HEK293 (cell line): Measurements from ENCODE around the gene STRN3.

Experiments
- YY1 ChIP-seq: fragments of 450-650 bp; formaldehyde crosslinking; IDR thresholded peaks from 2 replicates; pipeline ENCODE4 v1.5.1; 2018; ENCODE audit warnings: missing biosample characterization, missing genetic modification characterization
- ZBTB1 ChIP-seq: fragments of 450-650 bp; formaldehyde crosslinking; IDR thresholded peaks from 2 replicates; pipeline ENCODE4 v1.5.1; 2016; ENCODE audit warnings: missing biosample characterization, missing genetic modification characterization
- ZNF146 ChIP-seq: fragments of 450-650 bp; formaldehyde crosslinking; IDR thresholded peaks from 2 replicates; pipeline ENCODE4 v1.5.1; 2016; ENCODE audit warnings: missing biosample characterization, missing genetic modification characterization
- ZNF184 ChIP-seq: fragments of 450-650 bp; IDR thresholded peaks from 2 replicates; pipeline ENCODE4 v1.5.1; 2018; ENCODE audit warnings: missing biosample characterization, mild to moderate bottlenecking, missing genetic modification characterization
- ZNF221 ChIP-seq: fragments of 450-650 bp; formaldehyde crosslinking; IDR thresholded peaks from 2 replicates; pipeline ENCODE4 v1.5.1; 2017; ENCODE audit warnings: missing biosample characterization, missing genetic modification characterization, borderline replicate concordance
- ZNF248 ChIP-seq: fragments of 450-650 bp; formaldehyde crosslinking; IDR thresholded peaks from 2 replicates; pipeline ENCODE4 v1.5.1; 2017; ENCODE audit warnings: missing biosample characterization, missing genetic modification characterization
- ZNF311 ChIP-seq: fragments of 450-650 bp; formaldehyde crosslinking; IDR thresholded peaks from 2 replicates; pipeline ENCODE4 v1.5.1; 2017; ENCODE audit warnings: missing biosample characterization, missing genetic modification characterization, borderline replicate concordance
- ZNF350 ChIP-seq: fragments of 450-650 bp; formaldehyde crosslinking; IDR thresholded peaks from 2 replicates; pipeline ENCODE4 v1.5.0; 2017; ENCODE audit warnings: missing biosample characterization, mild to moderate bottlenecking, missing genetic modification characterization
- ZNF37A ChIP-seq: fragments of 450-650 bp; IDR thresholded peaks from 2 replicates; pipeline ENCODE4 v1.5.1; 2018; ENCODE audit warnings: missing biosample characterization, missing genetic modification characterization
- ZNF423 ChIP-seq: fragments of 450-650 bp; formaldehyde crosslinking; IDR thresholded peaks from 2 replicates; pipeline ENCODE4 v1.5.1; 2016; ENCODE audit warnings: missing biosample characterization, missing genetic modification characterization
- ZSCAN30 ChIP-seq: fragments of 450-650 bp; IDR thresholded peaks from 2 replicates; pipeline ENCODE4 v1.5.1; 2018; ENCODE audit warnings: missing biosample characterization, mild to moderate bottlenecking, missing genetic modification characterization, moderate library complexity
- TF ChIP-seq, protein P1 (sequence below): fragments of 450-650 bp; formaldehyde crosslinking; IDR thresholded peaks from 2 replicates; pipeline ENCODE4 v1.5.1; 2016; ENCODE audit warnings: missing biosample characterization, missing genetic modification characterization
- TF ChIP-seq, protein P2 (sequence below): fragments of 450-650 bp; formaldehyde crosslinking; IDR thresholded peaks from 2 replicates; pipeline ENCODE4 v1.5.1; 2016; ENCODE audit warnings: missing biosample characterization, missing genetic modification characterization
- TF ChIP-seq, protein P3 (sequence below): fragments of 450-650 bp; formaldehyde crosslinking; IDR thresholded peaks from 2 replicates; pipeline ENCODE4 v1.5.1; 2016; ENCODE audit warnings: missing biosample characterization, missing genetic modification characterization

DNA sequence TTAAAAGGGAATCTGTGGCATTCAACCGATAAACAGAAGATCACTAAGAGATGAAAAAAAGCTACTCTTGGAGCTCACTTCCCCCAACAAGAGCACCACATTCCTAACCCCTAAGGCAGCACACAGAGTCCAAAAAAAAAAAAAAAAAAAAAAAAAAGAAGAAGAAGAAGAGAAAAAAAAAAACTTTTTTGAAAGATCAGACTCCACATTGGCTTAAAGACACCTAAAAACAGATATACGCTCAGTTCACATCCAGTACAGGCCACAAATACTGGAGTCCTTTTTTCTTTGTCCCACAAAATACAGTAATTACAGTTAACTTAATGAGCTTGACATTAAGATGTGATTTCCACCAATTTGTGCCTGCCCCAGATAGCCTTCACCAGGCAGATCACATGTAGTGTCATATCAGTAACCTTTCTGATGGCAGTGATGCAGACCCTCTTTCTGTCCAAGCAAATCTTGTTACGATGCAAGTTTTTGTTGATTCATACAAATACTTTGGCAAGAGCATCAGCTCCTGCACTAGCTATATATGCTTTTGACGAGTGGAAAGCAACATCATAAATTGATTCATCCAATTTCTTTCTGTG lies 131.2 kb downstream of the STRN3 start:
- TF ChIP-seq, protein P1, sequence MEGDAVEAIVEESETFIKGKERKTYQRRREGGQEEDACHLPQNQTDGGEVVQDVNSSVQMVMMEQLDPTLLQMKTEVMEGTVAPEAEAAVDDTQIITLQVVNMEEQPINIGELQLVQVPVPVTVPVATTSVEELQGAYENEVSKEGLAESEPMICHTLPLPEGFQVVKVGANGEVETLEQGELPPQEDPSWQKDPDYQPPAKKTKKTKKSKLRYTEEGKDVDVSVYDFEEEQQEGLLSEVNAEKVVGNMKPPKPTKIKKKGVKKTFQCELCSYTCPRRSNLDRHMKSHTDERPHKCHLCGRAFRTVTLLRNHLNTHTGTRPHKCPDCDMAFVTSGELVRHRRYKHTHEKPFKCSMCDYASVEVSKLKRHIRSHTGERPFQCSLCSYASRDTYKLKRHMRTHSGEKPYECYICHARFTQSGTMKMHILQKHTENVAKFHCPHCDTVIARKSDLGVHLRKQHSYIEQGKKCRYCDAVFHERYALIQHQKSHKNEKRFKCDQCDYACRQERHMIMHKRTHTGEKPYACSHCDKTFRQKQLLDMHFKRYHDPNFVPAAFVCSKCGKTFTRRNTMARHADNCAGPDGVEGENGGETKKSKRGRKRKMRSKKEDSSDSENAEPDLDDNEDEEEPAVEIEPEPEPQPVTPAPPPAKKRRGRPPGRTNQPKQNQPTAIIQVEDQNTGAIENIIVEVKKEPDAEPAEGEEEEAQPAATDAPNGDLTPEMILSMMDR (tag by site-specific recombination) = no peak
- TF ChIP-seq ZNF37A (tag by site-specific recombination) = no peak
- no peak for TF ChIP-seq ZSCAN30 (tag by site-specific recombination)
- TF ChIP-seq ZNF221 (tag by site-specific recombination) = no peak
- no peak for TF ChIP-seq ZNF423
- TF ChIP-seq ZBTB1 (tag by site-specific recombination) = no peak
- no peak for TF ChIP-seq ZNF248 (tag by site-specific recombination)
- TF ChIP-seq ZNF146 (tag by site-specific recombination) = no peak
- TF ChIP-seq YY1 (tag by site-specific recombination) = no peak
- TF ChIP-seq, protein P2, sequence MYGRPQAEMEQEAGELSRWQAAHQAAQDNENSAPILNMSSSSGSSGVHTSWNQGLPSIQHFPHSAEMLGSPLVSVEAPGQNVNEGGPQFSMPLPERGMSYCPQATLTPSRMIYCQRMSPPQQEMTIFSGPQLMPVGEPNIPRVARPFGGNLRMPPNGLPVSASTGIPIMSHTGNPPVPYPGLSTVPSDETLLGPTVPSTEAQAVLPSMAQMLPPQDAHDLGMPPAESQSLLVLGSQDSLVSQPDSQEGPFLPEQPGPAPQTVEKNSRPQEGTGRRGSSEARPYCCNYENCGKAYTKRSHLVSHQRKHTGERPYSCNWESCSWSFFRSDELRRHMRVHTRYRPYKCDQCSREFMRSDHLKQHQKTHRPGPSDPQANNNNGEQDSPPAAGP = no peak
- no peak for TF ChIP-seq ZNF311 (tag by site-specific recombination)
- no peak for TF ChIP-seq ZNF350
- TF ChIP-seq, protein P3, sequence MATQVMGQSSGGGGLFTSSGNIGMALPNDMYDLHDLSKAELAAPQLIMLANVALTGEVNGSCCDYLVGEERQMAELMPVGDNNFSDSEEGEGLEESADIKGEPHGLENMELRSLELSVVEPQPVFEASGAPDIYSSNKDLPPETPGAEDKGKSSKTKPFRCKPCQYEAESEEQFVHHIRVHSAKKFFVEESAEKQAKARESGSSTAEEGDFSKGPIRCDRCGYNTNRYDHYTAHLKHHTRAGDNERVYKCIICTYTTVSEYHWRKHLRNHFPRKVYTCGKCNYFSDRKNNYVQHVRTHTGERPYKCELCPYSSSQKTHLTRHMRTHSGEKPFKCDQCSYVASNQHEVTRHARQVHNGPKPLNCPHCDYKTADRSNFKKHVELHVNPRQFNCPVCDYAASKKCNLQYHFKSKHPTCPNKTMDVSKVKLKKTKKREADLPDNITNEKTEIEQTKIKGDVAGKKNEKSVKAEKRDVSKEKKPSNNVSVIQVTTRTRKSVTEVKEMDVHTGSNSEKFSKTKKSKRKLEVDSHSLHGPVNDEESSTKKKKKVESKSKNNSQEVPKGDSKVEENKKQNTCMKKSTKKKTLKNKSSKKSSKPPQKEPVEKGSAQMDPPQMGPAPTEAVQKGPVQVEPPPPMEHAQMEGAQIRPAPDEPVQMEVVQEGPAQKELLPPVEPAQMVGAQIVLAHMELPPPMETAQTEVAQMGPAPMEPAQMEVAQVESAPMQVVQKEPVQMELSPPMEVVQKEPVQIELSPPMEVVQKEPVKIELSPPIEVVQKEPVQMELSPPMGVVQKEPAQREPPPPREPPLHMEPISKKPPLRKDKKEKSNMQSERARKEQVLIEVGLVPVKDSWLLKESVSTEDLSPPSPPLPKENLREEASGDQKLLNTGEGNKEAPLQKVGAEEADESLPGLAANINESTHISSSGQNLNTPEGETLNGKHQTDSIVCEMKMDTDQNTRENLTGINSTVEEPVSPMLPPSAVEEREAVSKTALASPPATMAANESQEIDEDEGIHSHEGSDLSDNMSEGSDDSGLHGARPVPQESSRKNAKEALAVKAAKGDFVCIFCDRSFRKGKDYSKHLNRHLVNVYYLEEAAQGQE (tag by site-specific recombination) = no peak
- TF ChIP-seq ZNF184 = no peak
